NCI-H128 (cell line): Measurements from ENCODE around the gene PGA5.

Source experiments
- DNase-seq: peaks from one replicate; lab custom pipeline; 2025; ENCODE audit not compliant: unreplicated experiment; lab: John Stamatoyannopoulos, UW

Gene PGA5

GRCh38 chr11:61266602-61267001 is 25.6 kb downstream of the PGA5 start:
- DNase-seq = no peak

GRCh38 chr11:61267437-61267841 is 26.5 kb downstream of the PGA5 start:
- DNase-seq = no peak

- no peak for DNase-seq
These were observed 27.7 kb downstream of the PGA5 start for GRCh38 chr11:61268588-61269250.

GRCh38 chr11:61270354-61271076 is 29.5 kb downstream of the PGA5 start:
- DNase-seq = no peak

- DNase-seq = no peak
These were observed 31.8 kb downstream of the PGA5 start for GRCh38 chr11:61272731-61273130.

- no peak for DNase-seq
These were observed 32.5 kb downstream of the PGA5 start for GRCh38 chr11:61273178-61274078.

GRCh38 chr11:61274084-61274483 is 33.1 kb downstream of the PGA5 start:
- no peak for DNase-seq

- no peak for DNase-seq
These were observed 34.2 kb downstream of the PGA5 start for GRCh38 chr11:61275191-61275590.

- no peak for DNase-seq
These were observed 36.4 kb downstream of the PGA5 start for GRCh38 chr11:61277186-61278000.

GRCh38 chr11:61278001-61278470 is 37.1 kb downstream of the PGA5 start:
- no peak for DNase-seq

- DNase-seq = no peak
These were observed 39.1 kb downstream of the PGA5 start for GRCh38 chr11:61279934-61280659.

GRCh38 chr11:61280883-61281580 is 40.1 kb downstream of the PGA5 start:
- DNase-seq = no peak

GRCh38 chr11:61281581-61282250 is 40.7 kb downstream of the PGA5 start:
- no peak for DNase-seq

- DNase-seq = no peak
These were observed 42.6 kb downstream of the PGA5 start for GRCh38 chr11:61283613-61284012.

- DNase-seq = no peak
These were observed 46.5 kb downstream of the PGA5 start for GRCh38 chr11:61287338-61287977.

- no peak for DNase-seq
These were observed 50.1 kb downstream of the PGA5 start for GRCh38 chr11:61290905-61291690.

GRCh38 chr11:61292356-61292755 is 51.4 kb downstream of the PGA5 start:
- no peak for DNase-seq
